Kidney epithelial cell (primary cell): ENCODE measurements around the gene CLEC18A. TPM values are rescaled to one million over a fixed set of nuclear protein-coding genes. Genes with fewer than 3 reads are reported as not detected.

Experiments
- DNase-seq: peaks from one replicate; pipeline ENCODE4 v3.0.0-alpha.2; 2010; ENCODE audit warnings: low read depth
- H3K27me3 ChIP-seq: 2 replicates; pipeline ENCODE4 v1.6.0; 2011; ENCODE audit warnings: low read length; ENCODE audit not compliant: control insufficient read depth, insufficient read depth
- H3K36me3 ChIP-seq: 2 replicates; pipeline ENCODE4 v1.5.1; 2011; ENCODE audit warnings: low read length; ENCODE audit not compliant: control insufficient read depth, insufficient read depth
- H3K4me3 ChIP-seq: 2 replicates; pipeline ENCODE4 v1.5.1; 2011; ENCODE audit warnings: low read depth, mild to moderate bottlenecking, control low read depth, low read length
- total RNA-seq: library from RNA; depleted of rRNA; stranded (reverse); fragments of >200 nt; gene quantifications from 2 replicates; pipeline ENCODE4 v1.2.3, GENCODE V29; 2015
- TF ChIP-seq, protein P1 (sequence below): IDR thresholded peaks from 2 replicates; pipeline ENCODE4 v1.5.1; 2011; ENCODE audit warnings: mild to moderate bottlenecking, moderate library complexity, low read length, control low read depth, inconsistent platforms; ENCODE audit not compliant: insufficient read depth, poor library complexity, severe bottlenecking

CLEC18A gene
- total RNA-seq, 1 donor from 2014 or later = 18.9 TPM

DNA sequence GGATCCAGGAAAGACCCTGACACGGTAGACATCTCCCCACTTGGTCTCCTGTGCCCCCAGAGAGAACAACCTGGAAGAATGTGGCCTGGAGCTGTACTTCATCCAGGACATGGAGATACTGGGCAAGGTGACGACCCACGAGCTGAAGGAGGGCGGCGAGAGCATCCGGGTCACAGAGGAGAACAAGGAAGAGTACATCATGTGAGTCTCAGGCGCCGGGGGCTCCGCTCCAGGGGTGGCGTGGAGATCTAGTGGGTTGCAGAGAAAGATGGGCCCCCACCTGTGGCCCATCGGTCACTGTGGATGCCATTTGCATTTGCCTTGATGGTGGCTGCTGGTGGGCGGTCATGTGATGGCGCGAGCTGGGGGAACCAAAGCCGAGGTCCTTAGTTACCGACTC, 14.9 kb upstream of the CLEC18A start:
- TF ChIP-seq, protein P1, sequence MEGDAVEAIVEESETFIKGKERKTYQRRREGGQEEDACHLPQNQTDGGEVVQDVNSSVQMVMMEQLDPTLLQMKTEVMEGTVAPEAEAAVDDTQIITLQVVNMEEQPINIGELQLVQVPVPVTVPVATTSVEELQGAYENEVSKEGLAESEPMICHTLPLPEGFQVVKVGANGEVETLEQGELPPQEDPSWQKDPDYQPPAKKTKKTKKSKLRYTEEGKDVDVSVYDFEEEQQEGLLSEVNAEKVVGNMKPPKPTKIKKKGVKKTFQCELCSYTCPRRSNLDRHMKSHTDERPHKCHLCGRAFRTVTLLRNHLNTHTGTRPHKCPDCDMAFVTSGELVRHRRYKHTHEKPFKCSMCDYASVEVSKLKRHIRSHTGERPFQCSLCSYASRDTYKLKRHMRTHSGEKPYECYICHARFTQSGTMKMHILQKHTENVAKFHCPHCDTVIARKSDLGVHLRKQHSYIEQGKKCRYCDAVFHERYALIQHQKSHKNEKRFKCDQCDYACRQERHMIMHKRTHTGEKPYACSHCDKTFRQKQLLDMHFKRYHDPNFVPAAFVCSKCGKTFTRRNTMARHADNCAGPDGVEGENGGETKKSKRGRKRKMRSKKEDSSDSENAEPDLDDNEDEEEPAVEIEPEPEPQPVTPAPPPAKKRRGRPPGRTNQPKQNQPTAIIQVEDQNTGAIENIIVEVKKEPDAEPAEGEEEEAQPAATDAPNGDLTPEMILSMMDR = no peak
- no peaks in the 10 kb centered on the region for H3K27me3 ChIP-seq
- no peak for DNase-seq
- no peak overlapping the region for H3K4me3 ChIP-seq
- peaks cover 1% of the 10 kb centered on the region for H3K36me3 ChIP-seq

DNA sequence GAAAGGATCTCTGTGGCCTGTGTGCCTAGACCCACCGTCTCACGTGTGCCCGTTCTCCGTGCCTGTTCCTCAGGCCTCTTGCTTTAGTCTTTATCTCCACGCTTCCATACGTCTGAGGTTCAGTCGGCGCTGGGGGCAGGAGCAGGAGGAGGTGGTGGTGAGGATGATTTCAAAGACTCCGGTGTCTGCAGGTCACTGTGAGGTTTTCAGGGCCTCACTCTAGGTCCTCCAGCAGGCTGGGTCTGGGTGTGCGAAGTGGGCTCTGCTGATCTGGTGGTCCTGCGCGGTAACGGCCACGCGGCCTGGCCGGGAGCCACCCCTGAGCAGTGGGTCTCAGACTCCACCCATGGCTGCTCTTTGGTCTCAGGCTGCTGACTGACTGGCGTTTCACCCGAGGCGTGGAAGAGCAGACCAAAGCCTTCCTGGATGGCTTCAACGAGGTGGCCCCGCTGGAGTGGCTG, 14.4 kb upstream of the CLEC18A start:
- DNase-seq = no peak
- Histone ChIP-seq H3K36me3 (peaks cover 1% of the 10 kb centered on the region), H3K27me3 (no peaks in the 10 kb centered on the region), H3K4me3 (no peak overlapping the region)
- TF ChIP-seq, protein P1 = no peak

DNA sequence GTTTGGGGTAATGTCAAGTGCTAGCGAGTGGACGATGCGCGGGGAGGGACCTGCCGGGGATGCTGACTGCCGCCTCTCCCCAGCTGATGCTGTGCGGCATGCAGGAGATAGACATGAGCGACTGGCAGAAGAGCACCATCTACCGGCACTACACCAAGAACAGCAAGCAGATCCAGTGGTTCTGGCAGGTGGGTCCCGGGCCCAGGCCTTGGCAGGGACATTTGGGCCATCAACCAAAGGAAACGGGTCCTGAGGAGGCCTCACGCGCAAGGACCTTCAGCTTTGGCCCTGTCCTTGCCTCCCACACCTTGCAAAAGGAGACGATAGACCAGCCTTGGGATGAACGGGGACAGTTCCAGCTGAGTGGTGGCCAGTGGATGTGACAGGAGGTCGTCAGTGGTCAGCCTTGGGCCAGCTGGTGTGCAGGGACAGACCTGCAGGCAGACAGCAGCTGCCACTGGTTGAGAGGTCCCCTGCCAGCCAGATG, 13.6 kb upstream of the CLEC18A start:
- DNase-seq = no peak
- TF ChIP-seq, protein P1 = peak; percentile 36
- Histone ChIP-seq H3K4me3 (no peak overlapping the region), H3K36me3 (no peaks in the 10 kb centered on the region), H3K27me3 (no peaks in the 10 kb centered on the region)

DNA sequence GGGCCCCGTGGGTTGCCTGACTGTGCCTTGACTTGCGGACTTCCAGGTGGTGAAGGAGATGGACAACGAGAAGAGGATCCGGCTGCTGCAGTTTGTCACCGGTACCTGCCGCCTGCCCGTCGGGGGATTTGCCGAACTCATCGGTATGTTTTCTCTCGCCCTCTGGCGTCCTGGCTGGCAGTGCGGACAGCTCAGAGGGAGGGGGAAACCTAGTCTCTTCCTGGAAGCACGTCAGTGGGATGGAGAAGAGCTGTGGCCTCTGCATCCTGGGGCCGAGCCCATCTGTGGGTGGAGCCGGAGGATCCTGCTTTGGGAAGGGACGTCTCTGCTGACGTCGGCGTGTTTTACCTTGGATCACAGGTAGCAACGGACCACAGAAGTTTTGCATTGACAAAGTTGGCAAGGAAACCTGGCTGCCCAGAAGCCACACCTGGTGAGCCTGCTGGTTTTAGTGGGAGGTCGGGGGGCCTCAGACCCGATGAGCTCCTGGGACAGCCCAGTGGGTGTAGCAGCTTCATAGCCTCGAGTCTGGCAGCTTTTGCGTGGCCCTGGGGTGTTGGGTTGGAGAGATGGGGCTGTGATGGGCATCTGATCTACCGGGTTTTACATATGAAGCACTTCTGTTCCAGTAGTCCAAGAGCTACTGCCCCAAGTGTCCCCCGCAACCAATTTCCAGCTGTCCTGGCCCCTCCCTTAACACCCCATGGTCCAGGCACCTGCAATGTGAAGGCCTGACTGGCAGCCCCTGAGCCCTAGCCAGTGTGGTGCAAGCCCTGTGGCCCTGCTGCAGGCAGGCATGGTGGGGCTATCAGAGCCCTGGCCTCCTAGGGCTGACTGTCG, 11.9 kb upstream of the CLEC18A start:
- TF ChIP-seq, protein P1 = no peak
- Histone ChIP-seq H3K27me3 (no peaks in the 10 kb centered on the region), H3K4me3 (no peak overlapping the region), H3K36me3 (no peaks in the 10 kb centered on the region)
- no peak for DNase-seq

DNA sequence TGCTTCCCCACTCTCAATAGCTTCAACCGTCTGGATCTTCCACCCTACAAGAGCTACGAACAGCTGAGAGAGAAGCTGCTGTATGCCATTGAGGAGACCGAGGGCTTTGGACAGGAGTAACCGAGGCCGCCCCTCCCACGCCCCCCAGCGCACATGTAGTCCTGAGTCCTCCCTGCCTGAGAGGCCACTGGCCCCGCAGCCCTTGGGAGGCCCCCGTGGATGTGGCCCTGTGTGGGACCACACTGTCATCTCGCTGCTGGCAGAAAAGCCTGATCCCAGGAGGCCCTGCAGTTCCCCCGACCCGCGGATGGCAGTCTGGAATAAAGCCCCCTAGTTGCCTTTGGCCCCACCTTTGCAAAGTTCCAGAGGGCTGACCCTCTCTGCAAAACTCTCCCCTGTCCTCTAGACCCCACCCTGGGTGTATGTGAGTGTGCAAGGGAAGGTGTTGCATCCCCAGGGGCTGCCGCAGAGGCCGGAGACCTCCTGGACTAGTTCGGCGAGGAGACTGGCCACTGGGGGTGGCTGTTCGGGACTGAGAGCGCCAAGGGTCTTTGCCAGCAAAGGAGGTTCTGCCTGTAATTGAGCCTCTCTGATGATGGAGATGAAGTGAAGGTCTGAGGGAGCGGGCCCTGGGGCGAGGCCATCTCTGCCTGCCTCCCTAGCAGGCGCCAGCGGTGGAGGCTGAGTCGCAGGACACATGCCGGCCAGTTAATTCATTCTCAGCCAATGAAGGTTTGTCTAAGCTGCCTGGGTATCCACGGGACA, 11.1 kb upstream of the CLEC18A start:
- no peak for DNase-seq
- Histone ChIP-seq H3K27me3 (no peaks in the 10 kb centered on the region), H3K36me3 (no peaks in the 10 kb centered on the region), H3K4me3 (no peak overlapping the region)
- TF ChIP-seq, protein P1 = no peak
